Measurements from ENCODE around the gene P2RY14.

P2RY14 gene

DNA sequence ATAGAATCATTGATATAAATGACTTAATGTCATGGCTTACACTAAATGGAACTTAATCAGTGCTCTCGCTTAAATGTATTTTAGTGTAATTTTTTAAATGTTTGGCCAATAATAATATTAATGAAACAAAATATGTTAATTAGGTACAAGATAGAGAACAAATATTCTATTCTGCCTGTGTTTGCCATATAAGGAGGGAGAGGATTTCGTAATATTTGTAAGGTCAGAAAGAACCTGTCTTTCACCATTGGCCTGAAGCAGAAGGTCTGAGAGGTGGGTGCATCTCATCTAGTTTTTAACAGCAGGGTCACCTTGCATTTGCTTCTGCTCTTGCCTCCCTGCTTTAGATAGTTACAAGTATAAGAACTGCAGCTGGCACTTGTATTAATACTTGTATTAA lies 35.8 kb upstream of the P2RY14 start:
- TF ChIP-seq, protein P1, sequence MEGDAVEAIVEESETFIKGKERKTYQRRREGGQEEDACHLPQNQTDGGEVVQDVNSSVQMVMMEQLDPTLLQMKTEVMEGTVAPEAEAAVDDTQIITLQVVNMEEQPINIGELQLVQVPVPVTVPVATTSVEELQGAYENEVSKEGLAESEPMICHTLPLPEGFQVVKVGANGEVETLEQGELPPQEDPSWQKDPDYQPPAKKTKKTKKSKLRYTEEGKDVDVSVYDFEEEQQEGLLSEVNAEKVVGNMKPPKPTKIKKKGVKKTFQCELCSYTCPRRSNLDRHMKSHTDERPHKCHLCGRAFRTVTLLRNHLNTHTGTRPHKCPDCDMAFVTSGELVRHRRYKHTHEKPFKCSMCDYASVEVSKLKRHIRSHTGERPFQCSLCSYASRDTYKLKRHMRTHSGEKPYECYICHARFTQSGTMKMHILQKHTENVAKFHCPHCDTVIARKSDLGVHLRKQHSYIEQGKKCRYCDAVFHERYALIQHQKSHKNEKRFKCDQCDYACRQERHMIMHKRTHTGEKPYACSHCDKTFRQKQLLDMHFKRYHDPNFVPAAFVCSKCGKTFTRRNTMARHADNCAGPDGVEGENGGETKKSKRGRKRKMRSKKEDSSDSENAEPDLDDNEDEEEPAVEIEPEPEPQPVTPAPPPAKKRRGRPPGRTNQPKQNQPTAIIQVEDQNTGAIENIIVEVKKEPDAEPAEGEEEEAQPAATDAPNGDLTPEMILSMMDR (IDR thresholded peaks at IDR 0.05; ENCODE audit: control extremely low read depth, extremely low read depth, low read depth, missing control alignments): no peak
- no peak for DNase-seq (ENCODE audit: extremely low spot score)
- ChIA-PET POLR2A (no interaction called here), CTCF (interaction anchor here (1.1 to 3.3 kb wide), 3 partner anchors 12 to 14 kb away, joined by 3 to 19 read pairs (median 7); partner anchors contain the start of gene P2RY13)

DNA sequence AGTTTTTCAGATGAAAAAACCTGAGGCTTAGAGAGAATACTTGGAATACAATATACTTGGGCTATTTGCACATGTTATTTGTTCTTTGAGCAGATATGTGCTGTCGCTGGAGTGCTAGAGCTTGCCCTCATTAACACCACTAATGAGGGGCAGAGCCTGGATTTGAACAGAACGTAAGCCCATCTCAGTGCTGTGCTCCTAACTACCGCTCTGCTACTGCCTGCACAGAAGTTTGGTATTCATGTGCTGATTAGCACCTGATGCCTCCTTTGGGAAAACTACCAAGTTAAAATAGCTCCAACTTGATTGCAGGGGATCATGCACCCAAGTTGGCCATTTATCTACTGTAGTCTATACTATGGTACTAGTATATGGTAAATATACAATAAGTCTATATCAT lies 34.6 kb upstream of the P2RY14 start:
- ChIA-PET POLR2A (no interaction called here), CTCF (interaction anchor here (0.6 to 3.3 kb wide), 7 partner anchors 9 to 1079 kb away, joined by 3 to 19 read pairs (median 3); partner anchors contain the start of gene P2RY13)
- TF ChIP-seq, protein P1 (IDR thresholded peaks at IDR 0.05; ENCODE audit: control extremely low read depth, extremely low read depth, low read depth, missing control alignments): no peak
- no peak for DNase-seq (ENCODE audit: extremely low spot score)

DNA sequence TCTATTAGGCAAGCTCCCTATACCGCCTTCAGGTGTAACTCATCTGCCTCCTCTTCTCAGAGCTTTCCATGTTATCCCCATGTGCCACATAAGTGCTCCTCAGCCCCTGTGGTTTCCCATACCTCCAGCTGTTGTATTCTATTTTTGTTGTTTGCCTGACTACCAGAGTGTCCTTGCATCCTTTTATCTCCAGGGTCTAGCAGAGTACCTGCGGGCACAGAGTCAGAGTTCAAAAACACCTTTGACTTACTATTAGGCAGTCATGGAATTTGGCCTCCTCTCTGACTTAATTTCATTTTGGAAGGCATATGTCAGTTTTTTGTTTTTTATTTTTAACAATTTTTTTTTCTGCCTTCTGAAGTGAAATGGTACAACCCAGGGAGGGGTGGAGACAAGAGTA lies 31.2 kb upstream of the P2RY14 start:
- DNase-seq (ENCODE audit: extremely low spot score): no peak
- TF ChIP-seq, protein P1 (IDR thresholded peaks at IDR 0.05; ENCODE audit: control extremely low read depth, extremely low read depth, low read depth, missing control alignments): no peak
- ChIA-PET POLR2A (no interaction called here), CTCF (interaction anchor here (1.5 to 1.8 kb wide), 3 partner anchors 9 to 14 kb away, joined by 3 to 5 read pairs (median 4); no protein-coding TSS in a partner anchor)

DNA sequence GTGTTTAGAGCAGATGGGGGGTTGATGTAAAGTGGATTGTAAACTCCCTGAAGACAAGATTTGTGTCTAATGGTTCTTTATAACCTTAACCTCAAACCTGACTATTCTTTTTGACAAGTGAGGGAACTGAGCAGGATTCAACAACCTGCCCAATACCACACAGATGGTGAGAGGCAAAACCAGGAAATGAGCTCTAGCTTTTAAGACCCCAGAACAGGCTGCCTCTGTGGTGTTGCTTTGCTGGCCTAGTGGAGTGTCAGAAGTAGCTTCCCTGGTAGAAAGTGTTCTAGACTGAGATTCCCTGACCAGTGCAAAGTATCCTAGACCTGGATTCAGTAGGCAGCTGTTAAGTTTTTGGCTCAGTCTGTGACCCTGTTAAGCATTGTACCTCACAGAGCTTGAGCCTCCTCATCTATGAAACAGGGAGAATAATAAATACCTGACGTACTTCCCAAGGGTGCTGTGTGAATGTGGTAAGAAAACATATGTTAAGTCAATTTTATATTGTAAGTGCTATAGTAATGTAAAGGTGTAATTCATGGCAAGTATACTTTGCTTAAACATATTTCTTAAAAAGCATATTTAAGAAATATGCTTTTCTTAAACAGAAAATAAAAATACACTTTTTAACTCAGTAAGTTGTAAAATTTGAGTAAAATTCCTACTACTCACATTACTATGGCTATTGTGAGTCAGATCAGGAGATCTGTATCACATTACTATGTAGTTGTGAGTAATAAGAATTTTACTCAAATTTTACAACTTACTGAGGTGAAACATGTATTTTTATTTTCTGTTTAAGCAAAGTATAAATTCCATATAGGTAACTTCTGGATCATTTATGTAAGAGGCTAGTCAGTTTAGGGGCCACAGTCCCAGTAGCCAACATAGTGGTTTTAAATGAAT lies 29.5 kb upstream of the P2RY14 start:
- POLR2A ChIA-PET: no interaction called here

DNA sequence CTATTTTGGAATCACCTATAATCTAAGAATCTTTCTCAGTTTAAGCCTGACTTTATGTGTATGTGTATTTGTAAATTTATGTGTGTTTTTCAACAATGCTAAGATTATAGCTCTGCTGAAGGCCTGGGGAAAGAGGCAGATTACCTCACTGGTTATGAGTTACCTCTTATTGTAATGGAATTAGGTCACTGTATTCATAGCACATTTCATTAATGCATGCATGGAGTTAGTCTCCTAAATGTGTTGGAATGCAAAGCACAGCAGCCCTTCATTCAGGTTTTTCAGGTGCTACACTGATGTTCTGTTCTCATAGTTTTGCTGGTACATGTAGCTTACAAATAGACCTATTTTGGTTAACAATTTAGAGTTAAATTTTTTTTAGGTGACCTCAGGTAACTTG lies 28.8 kb upstream of the P2RY14 start:
- ChIA-PET POLR2A (interaction anchor here (0.6 kb wide), 1 partner anchor 1176 kb away, joined by 3 read pairs; no protein-coding TSS in a partner anchor), CTCF (interaction anchor here (1.1 to 1.4 kb wide), 4 partner anchors 14 to 92 kb away, joined by 3 to 8 read pairs (median 4); no protein-coding TSS in a partner anchor)
- TF ChIP-seq, protein P1 (IDR thresholded peaks at IDR 0.05; ENCODE audit: control extremely low read depth, extremely low read depth, low read depth, missing control alignments): no peak
- DNase-seq (ENCODE audit: extremely low spot score): no peak

More for the DNA sequence above, 29.5 kb upstream of the P2RY14 start:
- DNase-seq (ENCODE audit: extremely low spot score): no peak
- TF ChIP-seq, protein P1 (IDR thresholded peaks at IDR 0.05; ENCODE audit: control extremely low read depth, extremely low read depth, low read depth, missing control alignments): no peak
- CTCF ChIA-PET: interaction anchor here (1.1 to 1.4 kb wide), 4 partner anchors 13 to 91 kb away, joined by 3 to 8 read pairs (median 4); no protein-coding TSS in a partner anchor

DNA sequence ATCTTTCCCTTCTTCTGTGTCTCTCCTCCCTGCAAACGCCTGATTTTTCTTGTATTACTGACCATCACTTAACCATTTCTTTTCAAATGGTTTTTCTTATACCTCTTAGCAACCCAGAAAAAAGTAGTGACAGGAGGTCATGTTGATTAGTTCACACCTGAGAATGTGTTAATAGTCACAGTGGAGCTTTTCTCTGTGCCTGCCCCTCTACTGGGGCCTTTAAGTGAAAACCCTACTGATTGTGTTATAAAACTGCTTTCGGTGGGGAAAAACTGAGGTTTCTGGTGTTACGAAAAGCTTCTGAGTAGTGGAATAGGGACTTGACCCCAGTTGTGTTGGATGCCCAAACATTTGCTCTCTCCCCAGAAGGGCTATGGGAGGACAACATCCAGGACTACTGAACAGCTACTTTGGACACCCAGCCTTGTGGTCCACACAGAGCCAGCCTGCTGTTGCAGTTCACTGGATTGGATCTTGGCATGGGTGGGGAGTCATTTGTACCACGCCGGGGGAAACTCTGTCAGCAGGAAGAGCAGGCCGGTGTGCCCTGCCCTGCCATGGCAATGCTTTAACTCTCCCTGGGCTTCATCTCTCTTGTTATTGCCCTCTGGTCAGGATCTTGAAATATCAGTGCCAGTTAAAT lies 27.9 kb upstream of the P2RY14 start:
- DNase-seq (ENCODE audit: extremely low spot score): no peak
- TF ChIP-seq, protein P1 (IDR thresholded peaks at IDR 0.05; ENCODE audit: control extremely low read depth, extremely low read depth, low read depth, missing control alignments): no peak
- ChIA-PET POLR2A (no interaction called here), CTCF (interaction anchor here (0.9 to 1.5 kb wide), 4 partner anchors 18 to 138 kb away, joined by 3 to 8 read pairs (median 3); no protein-coding TSS in a partner anchor)
